Pons (tissue), 1 donor: ENCODE measurements around the gene EFHD2.
"Not testable (repeated sequence)": the region's sequence is repeated elsewhere in the genome, so short reads cannot be mapped to it uniquely, and the experiment has no call there.

Source experiments
- DNase-seq: peaks from one replicate; pipeline ENCODE4 v3.0.0-alpha.2; 2016; ENCODE audit warnings: low spot score

Gene EFHD2

GRCh38 chr1:15409388-15410222, at the start of gene EFHD2:
EFHD2 (plus strand) TSS chr1:15409888; CDS start chr1:15409972, 84 bp downstream.
- peak; percentile 63 for DNase-seq

- no peak for DNase-seq
Measured at GRCh38 chr1:15360700-15361099, 49.0 kb upstream of the EFHD2 start.

- DNase-seq = no peak
Measured at GRCh38 chr1:15362096-15362736, 47.5 kb upstream of the EFHD2 start.

GRCh38 chr1:15362737-15363128, 47.0 kb upstream of the EFHD2 start:
- DNase-seq = no peak

- DNase-seq = no peak
Measured at GRCh38 chr1:15364740-15365139, 44.9 kb upstream of the EFHD2 start.

GRCh38 chr1:15368888-15369287, 40.8 kb upstream of the EFHD2 start:
- DNase-seq = no peak

- DNase-seq = no peak
Measured at GRCh38 chr1:15370268-15370667, 39.4 kb upstream of the EFHD2 start.

GRCh38 chr1:15370781-15371520, 38.7 kb upstream of the EFHD2 start:
- peak; percentile 36 for DNase-seq

GRCh38 chr1:15371610-15372545, 37.8 kb upstream of the EFHD2 start:
- DNase-seq = no peak

GRCh38 chr1:15378729-15379128, 31.0 kb upstream of the EFHD2 start:
- DNase-seq = no peak

GRCh38 chr1:15379151-15379550, 30.5 kb upstream of the EFHD2 start:
- DNase-seq = not testable (repeated sequence)

- no peak for DNase-seq
Measured at GRCh38 chr1:15380601-15381508, 28.8 kb upstream of the EFHD2 start.

GRCh38 chr1:15381805-15382204, 27.9 kb upstream of the EFHD2 start:
- DNase-seq = no peak

GRCh38 chr1:15382601-15383518, 26.8 kb upstream of the EFHD2 start:
- no peak for DNase-seq

- no peak for DNase-seq
Measured at GRCh38 chr1:15383810-15384209, 25.9 kb upstream of the EFHD2 start.

GRCh38 chr1:15384301-15384901, 25.3 kb upstream of the EFHD2 start:
- DNase-seq = peak; percentile 88

- DNase-seq = no peak
Measured at GRCh38 chr1:15385420-15385819, 24.3 kb upstream of the EFHD2 start.

GRCh38 chr1:15386164-15386749, 23.4 kb upstream of the EFHD2 start:
- peak; percentile 67 for DNase-seq
